ENCODE results near the gene JSRP1.

JSRP1 gene

DNA sequence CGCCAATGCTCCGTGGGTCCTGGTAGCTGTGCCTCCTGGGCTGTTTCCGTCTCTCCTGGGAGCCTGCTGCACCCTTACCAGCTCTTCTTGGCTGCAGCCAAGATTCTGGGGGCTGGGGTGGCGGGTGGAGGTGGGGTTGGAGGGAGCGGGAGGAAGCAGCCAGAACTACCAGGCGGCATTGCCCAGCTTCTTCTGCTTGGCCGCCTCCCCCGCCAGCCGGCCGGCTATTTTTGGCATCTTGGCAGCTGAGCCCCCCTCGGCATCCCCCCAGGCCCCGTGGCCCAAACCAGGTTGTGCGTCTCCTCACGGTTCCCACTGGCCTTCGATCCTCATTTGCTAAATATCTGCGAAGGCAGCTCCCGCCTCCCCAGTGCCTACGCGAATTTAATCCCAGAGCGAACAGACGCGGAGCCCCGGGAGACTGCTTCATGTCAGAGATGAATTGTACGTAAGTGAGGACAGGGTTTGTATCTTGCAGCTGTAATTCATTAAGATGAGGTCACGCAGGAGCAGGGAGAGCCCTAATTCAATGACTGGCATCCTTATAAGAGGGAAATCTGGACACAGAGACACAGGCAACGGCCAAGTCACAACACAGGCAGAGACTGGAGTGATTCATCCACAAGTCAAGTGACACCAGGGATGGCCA, 38.6 kb upstream of the JSRP1 start:
- TF ChIP-seq, protein P1, sequence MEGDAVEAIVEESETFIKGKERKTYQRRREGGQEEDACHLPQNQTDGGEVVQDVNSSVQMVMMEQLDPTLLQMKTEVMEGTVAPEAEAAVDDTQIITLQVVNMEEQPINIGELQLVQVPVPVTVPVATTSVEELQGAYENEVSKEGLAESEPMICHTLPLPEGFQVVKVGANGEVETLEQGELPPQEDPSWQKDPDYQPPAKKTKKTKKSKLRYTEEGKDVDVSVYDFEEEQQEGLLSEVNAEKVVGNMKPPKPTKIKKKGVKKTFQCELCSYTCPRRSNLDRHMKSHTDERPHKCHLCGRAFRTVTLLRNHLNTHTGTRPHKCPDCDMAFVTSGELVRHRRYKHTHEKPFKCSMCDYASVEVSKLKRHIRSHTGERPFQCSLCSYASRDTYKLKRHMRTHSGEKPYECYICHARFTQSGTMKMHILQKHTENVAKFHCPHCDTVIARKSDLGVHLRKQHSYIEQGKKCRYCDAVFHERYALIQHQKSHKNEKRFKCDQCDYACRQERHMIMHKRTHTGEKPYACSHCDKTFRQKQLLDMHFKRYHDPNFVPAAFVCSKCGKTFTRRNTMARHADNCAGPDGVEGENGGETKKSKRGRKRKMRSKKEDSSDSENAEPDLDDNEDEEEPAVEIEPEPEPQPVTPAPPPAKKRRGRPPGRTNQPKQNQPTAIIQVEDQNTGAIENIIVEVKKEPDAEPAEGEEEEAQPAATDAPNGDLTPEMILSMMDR (IDR thresholded peaks at IDR 0.05), result no peak

DNA sequence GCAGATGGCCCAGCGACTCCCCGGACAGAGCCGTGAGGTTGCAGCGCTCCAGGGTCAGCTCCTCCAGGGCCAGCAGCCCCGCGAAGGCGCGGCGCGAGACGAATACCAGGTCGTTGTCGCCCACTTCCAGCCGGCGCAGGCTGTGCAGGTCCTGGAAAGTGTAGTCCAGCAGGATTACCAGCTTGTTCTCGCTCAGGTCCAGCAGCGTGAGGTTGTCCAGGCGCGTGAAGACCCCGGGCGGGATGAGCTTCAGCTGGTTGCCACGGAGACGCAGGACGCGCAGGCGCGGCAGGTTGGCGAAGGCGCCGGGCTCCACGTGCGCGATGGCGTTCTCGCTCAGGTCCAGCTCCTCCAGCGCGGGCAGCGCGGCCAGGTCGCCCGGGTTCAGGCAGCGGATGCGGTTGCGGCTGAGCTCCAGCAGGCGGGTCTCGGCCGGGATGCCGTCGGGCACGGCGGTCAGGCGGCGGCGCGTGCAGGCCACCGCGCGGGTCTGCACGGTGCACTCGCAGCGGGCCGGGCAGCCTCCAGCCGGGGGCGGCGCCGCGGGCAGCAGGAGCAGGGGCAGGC, 35.1 kb upstream of the JSRP1 start:
- TF ChIP-seq, protein P1 (IDR thresholded peaks at IDR 0.05), result no peak

DNA sequence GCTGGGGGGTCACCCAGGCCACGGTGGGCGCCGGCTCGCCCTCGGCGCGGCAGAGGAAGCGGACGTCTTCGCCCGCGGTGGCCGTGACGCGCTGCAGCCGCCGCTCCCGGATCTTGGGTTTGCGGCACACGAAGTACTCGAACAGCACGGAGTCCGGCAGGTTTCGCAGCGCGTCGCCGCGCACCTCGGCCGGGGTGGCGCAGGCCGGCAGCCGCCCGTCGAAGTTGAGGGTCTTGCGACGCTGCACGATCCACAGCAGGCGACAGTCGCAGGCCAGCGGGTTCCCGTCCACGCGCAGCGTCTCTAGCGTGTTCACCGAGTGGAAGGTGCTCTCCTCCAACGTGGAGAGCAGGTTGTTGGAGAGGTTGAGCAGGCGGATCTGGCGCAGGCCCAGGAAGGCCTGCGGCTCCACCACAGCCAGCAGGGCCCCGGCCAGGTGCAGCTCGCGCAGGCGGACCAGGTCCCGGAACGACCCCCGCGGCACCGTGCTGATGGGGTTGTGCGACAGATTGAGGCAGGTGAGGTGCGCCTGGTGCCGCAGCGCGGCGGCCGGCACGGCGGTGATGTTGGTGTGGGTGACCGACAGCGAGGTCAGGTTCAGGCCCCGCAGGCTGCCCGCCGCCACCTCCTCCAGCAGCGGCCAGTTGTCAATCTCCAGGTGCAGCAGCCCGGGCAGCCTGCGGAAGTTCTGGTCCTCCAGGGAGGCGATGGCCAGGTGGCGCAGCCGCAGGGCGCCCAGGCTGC, 34.4 kb upstream of the JSRP1 start:
- TF ChIP-seq, protein P1 (IDR thresholded peaks at IDR 0.05), result no peak

DNA sequence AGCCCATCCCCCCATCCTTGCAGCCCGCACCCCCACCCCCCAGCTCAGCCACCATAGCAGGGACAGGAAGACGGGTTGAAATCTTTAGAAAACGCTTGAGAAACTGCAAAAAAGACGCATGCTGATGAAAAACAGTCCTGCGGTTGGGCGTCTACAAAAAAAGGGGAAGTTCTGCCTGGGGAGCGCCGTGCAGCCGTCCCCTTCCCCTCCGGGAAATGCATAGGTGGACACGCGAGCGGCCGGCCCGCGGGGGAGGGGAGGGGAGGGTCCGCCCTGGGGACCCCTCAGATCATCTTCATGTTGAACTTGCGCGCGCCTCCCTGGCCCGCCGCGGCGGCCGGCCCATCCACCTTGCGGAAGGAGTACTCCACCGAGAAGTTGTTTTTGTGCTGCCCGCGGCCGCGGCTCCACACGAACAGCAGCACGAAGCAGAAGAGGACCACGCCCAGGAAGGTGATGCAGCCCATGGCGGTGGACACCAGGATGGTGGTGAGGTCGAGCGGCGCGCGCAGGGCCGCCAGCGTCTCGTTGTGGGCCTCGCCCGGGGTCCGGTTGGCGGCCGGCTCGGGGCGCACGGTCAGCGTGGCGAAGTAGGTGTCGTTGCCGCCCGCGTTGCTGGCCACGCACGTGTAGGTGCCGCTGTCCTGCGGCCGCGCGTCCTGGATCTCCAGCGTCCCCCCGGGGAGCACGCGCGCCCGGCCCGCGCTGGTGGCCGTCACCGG, 33.7 kb upstream of the JSRP1 start:
- TF ChIP-seq, protein P1 (IDR thresholded peaks at IDR 0.05), result no peak

DNA sequence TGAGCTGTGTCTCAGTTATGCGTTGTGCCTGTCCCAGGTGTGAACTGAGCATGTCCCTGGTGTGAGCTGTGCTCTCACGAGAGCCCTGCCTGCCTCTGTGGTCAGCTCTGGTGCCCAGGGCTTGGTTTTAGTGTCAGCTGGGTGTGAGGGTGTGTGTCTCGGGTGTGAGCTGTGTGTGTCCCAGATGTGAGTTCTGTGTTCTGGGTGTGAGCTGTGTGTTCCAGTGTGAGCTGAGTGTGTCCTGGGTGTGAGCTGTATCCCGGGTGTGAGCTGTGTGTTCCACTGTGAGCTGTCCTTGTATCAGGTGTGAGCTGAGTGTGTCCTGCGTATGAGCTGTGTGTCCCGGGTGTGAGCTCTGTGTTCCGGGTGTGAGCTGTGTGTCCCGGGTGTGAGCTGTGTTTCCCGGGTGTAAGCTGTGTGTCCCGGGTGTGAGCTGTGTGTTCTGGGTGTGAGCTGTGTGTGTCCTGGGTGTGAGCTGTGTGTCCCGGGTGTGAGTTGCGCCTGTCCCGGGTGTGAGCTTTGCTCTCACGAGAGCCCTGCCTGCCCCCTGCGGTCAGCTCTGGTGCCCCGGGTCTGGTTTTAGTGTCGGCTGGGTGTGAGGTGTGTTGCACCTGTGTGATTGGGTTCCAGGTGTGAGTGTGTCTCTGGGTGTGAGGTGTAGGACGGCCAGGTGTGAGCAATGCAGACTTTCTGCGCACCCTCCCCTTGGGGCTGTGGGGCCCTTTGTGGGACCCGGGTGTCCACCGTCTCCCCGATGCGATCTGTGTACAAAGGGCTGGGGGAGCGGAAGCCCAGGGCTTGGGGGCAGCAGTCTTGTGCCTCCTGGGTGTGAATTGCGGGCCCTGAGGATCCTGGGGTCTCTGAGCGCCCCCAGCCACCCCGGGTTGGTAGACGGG, 32.8 kb upstream of the JSRP1 start:
- TF ChIP-seq, protein P1 (IDR thresholded peaks at IDR 0.05), result no peak

DNA sequence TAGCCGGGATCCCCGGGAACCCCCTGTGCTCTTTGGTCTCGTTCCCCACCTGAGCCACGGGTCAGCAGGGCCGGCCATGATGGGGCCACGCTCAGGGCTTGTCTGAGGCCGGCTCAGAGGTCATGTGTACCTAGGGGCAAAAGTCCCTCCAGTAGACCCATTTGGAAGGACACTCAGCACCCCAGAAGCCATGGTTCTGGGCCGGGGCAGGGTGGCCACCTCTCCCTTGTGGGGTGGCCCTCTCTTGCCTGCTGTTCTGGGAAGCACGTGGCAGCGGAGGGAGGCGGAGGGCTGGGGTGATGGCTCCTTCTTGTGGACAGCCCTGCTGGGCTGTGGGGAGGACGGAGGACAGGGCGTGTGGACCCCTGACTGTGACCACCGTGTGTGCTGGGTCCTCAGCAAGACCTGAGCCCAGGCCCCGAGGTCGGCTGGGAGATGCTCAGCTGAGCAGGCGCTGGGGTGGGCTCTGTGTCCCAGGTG, 32.2 kb upstream of the JSRP1 start:
- TF ChIP-seq, protein P1 (IDR thresholded peaks at IDR 0.05), result no peak
